GM21367 (cell line): ENCODE data around the gene SLX4IP.
A peak's percentile ranks its signal among the peaks of the same experiment; 100 is the strongest.

Experiments used
- ATAC-seq: cut with Tn5 transposase; IDR thresholded peaks from one replicate; pipeline ENCODE4 v1.9.1; 2021; ENCODE audit not compliant: unreplicated experiment

Gene SLX4IP

GRCh38 chr20:10658876-10659632 lies 223.9 kb downstream of the SLX4IP start:
- no peak for ATAC-seq

DNA sequence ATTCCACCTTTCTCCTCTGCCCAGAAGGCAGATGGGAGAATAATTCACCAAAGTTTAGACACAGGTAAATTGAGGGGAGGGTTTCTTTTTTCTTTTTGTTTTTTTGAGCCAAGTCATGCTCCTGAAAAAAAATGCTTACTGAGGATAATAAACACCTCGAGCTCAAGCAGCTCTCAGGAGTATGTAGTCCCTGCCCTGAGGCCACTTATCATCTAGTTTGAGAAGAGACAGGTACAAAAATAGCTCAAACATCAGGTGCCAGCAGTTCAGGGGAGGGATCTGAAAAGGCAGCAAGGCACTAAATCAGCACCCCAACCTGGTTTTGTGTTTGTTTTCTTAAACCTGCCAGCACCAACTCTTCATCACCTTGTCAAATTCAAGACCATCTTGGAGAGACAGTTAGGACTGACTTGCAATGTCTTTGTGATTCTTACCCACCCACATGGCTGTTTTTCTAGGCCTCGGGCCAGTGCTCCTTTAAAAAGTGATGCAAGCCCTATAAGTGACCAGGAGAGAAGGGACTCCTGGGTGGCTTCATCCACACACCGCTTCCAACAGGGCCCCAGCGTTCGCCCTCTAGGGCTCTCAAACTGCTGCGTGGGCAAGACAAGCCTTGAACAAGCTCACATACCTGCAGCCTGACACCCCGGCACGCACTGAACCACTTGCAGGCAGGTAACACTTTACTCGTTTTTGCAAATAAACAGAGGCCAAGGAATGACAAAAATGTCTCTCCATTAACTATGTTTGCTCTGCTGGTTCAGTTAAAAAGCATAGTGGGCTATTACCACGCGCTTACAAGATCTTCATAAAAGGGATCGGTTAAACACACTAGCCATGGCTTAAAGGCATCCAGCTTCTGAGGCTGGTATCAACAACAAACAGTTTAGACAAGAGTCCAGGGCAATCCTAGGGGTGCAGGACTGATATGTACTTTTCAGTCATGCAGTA lies 224.8 kb downstream of the SLX4IP start:
- ATAC-seq: no peak

DNA sequence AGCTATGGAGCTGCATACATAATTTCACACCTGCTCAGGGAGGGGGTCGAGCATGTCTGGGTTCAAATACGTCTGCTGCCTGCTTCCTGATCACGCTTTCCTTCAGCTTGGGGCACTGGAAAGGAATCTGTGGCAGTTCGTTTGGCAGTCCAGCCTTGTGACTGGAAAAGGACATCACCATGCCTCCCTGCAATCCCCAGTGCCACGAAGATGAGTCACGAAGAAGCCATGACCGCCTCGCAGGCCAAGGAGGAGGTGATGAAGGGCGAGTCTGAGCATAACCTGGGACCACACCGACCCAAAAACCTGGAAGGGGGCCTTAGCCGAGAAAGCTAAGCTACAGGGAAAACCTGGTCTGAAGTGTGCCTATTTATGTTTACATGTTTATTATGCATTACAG lies 225.6 kb downstream of the SLX4IP start:
- ATAC-seq: no peak

DNA sequence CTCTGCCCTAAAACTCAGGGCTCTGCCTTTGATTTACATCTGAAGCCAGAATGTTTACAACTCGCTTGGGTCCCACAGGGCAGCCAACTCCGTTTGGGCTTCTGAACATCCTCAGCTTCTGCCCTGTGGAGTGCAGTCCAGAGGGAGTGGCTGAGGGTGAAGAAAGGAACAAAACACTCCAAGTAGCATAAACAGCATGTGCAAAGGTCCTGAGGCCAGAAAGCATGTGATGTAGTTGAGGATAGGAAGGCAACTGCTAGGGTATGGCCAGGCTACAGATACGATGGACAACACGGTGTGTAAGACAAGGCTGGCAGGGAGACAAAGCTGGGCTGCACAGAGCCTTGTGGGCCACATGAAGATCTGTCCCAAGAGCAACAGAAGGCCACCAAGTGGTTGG lies 226.2 kb downstream of the SLX4IP start:
- no peak for ATAC-seq

DNA sequence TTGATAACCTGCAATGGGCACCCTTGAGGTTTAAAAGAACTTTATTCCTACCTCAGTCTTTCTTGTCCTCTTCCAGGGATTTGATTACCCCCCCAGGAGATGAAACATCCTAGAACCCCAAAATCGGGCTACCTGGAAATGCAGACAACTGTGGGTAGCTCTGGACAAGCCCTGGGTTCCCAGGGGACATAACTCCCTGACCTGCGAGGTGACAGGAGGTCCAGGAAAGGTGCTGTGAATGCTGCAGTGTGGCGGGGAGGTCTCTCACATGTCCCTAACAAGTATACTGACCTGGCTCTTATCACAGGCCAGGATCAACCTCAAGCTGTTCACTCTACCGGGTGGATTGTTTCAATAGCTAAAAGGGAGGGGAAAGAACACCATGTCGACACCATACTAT lies 227.0 kb downstream of the SLX4IP start:
- no peak for ATAC-seq

GRCh38 chr20:10662661-10663458 lies 227.8 kb downstream of the SLX4IP start:
- no peak for ATAC-seq

GRCh38 chr20:10663756-10664155 lies 228.7 kb downstream of the SLX4IP start:
- no peak for ATAC-seq

- no peak for ATAC-seq
Observed at GRCh38 chr20:10665027-10665561, 230.0 kb downstream of the SLX4IP start.

- no peak for ATAC-seq
Observed at GRCh38 chr20:10665791-10666190, 230.7 kb downstream of the SLX4IP start.

GRCh38 chr20:10666221-10667076 lies 231.3 kb downstream of the SLX4IP start:
- ATAC-seq: no peak

DNA sequence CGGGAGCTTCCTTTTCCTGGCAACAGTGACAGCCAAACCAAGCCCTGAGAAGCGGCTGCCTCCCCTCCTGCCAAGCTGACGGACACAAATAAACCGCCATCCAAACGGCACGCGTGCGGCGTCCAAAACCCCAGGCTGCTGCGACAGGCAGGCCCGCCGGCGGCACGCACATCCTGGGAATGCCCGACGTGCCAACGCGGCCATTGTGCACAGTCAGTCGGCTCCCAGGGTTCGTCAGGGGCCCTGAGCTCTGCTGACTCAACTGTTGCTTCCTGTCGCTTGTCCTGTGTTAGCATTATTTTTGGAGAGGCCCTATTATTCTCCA lies 231.9 kb downstream of the SLX4IP start:
- no peak for ATAC-seq

- ATAC-seq: no peak
Observed at GRCh38 chr20:10667560-10668167, 232.6 kb downstream of the SLX4IP start.

DNA sequence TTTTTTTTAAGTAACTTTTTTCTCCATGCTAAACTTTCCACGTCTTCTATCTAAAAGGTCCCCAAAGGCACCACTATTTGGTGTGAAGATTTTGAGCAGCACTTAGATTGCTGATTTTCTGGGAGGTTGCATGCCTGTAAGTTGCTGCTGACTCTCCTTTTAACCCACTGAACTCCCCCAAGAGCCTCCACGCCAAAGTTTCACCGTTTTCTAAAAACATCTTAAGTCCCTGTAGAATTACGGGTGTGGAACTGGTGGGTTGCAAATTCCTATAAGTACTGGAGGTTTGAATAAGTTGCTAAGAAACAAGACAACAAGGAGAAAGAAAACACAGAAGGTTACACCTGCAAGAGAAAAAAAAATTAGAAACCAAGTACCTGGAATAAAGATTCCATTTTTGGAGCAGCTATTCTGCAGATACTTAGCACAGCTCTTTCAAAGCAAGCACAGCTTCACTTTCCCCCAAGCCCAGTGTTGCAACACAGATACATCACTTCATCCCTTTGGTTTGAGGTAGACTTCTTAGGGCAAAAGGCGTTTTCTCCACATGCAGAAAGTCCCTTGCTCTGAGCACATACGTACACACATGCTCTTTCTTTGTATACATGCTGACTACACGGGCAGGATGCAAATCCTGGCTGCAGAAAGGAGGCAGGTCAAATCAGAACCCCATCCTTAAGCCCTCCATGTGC lies 233.7 kb downstream of the SLX4IP start:
- ATAC-seq: no peak

GRCh38 chr20:10669843-10670446 lies 234.8 kb downstream of the SLX4IP start:
- no peak for ATAC-seq

GRCh38 chr20:10670501-10671220 lies 235.6 kb downstream of the SLX4IP start:
- ATAC-seq: peak; percentile 28

- ATAC-seq: peak; percentile 35
Observed at GRCh38 chr20:10671221-10671918, 236.3 kb downstream of the SLX4IP start.

DNA sequence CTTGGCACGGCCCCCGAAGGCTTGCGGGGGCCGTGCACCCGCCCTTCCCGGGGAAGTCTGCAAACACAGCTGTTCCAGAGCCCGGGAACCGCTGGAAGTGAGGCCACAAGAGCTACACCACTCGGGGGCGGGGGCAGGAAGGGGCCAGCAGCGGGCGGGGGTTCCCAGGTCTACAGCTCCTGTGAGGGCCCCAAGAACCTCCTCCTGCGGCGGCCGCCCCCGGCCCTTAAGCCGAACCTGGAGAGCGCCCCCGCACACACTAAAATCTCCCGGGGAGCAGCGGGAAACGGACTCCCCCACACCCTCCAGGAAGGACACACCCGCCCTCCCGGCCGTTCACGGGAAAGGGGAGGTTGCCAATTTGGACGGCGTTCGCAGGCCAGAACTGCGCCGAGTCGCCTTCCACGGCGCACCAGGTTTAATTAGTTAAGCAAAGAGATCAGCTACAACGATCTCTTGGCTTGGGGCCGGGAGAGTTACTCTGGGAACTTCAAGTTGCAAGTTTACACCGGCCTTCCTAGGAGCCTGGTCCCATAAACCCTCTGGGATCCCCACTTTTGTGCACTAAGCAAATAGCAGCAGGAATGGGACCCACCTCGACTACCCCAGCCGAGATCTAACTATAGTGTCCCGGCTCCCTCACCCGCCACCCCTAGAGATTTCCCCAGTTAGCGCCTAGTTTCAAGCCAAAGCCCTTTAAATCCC lies 237.0 kb downstream of the SLX4IP start:
- ATAC-seq: no peak
